ENCODE measurements around the gene MRPL55. TPM values are rescaled to one million over a fixed set of nuclear protein-coding genes. Genes with fewer than 3 reads are reported as not detected.

Gene MRPL55
- total and polyA plus RNA-seq, 2 of the 4 experiments (the other 2 are of a cell fraction): 48.9 to 95.4 TPM

GRCh38 chr1:228089519-228090380 is 19.3 kb downstream of the MRPL55 start:
- no peaks in the 10 kb centered on the region for H3K27me3 ChIP-seq (ENCODE audit: control insufficient read depth, insufficient read depth, low read length)
- H3K4ac ChIP-seq (ENCODE audit: low read depth, low read length): no peak overlapping the region
- H4K8ac ChIP-seq (ENCODE audit: low read depth in 2 of 2, low read length in 2 of 2): no peak overlapping the region
- no peak for DNase-seq
- BruUV-seq (replicated peaks): no TSS peak
- no peak overlapping the region for H2BK5ac ChIP-seq (ENCODE audit: low read depth, low read length, poor library complexity, severe bottlenecking)
- no peak overlapping the region for H4K91ac ChIP-seq (ENCODE audit: insufficient read depth, low read depth, low read length)
- no peak overlapping the region for H2BK20ac ChIP-seq (ENCODE audit: low read depth, low read length)
- H3K9me3 ChIP-seq (ENCODE audit: control insufficient read depth, insufficient read depth, low read length): peaks cover 8% of the 10 kb centered on the region; the same call in 1 of the 2 replicates
- peaks cover 0 to 51% of the 10 kb centered on the region in 2 experiments; a peak in 1 of 4 replicates for H3K79me1 ChIP-seq (ENCODE audit: low read depth in 1 of 2, low read length in 2 of 2)
- no peak overlapping the region; the same call in 1 of the 2 replicates for H3K4me2 ChIP-seq (ENCODE audit: low read depth, low read length)
- peaks cover 25% of the 10 kb centered on the region for H3K36me3 ChIP-seq (ENCODE audit: control insufficient read depth, insufficient read depth, low read length)
- no peak overlapping the region for H2AK5ac ChIP-seq (ENCODE audit: low read depth, low read length)
- H3K9ac ChIP-seq (ENCODE audit: low read depth, low read length): no peak overlapping the region
- H2AK9ac ChIP-seq (replicated peaks; ENCODE audit: low read depth, low read length, poor library complexity): peak overlapping the region; percentile 10
- H3K27ac ChIP-seq (ENCODE audit: insufficient read depth, low read length): no peak overlapping the region
- peaks cover 38% of the 10 kb centered on the region for H3K4me1 ChIP-seq (ENCODE audit: control insufficient read depth, insufficient read depth, low read length)
- POLR2A ChIA-PET (ENCODE audit: unreplicated experiment): no interaction called here
- intact Hi-C loops (cut with micrococcal nuclease) (loop anchor here (10.0 kb wide), 1 partner anchor 605 kb away; no protein-coding TSS in a partner anchor), dilution Hi-C loops (cut with HindIII; ENCODE audit: low sequenced_read_pairs, unreplicated experiment) (no loop called here), in situ Hi-C loops (cut with MboI; ENCODE audit: low sequenced_read_pairs) (loop anchor here (10.0 kb wide), 1 partner anchor 325 kb away; no protein-coding TSS in a partner anchor)
- TF ChIP-seq MAZ (IDR thresholded peaks at IDR 0.05; ENCODE audit: borderline replicate concordance, low read depth, low read length) (no peak), CHD1 (IDR thresholded peaks at IDR 0.05; ENCODE audit: low read depth, low read length) (no peak), NFE2L2 (IDR thresholded peaks at IDR 0.05; ENCODE audit: low read depth, low read length) (no peak), POLR2A (IDR thresholded peaks at IDR 0.05; ENCODE audit: low read depth, low read length) (no peak), RFX5 (IDR thresholded peaks at IDR 0.05; ENCODE audit: low read depth, low read length) (no peak)
- no peak for ATAC-seq (ENCODE audit: low read depth)
- WGBS, 2 experiments (ENCODE audit: extremely low coverage in 2 of 2, insufficient read length in 1 of 2): 98% methylated on average over 5 of the region's 12 CpGs; no CpG with 5 or more reads in 1 of the 2 experiments
- H2BK120ac ChIP-seq (ENCODE audit: low read depth, low read length): no peak overlapping the region
- H3K9me1 ChIP-seq (ENCODE audit: insufficient read depth, low read length): peaks cover 48% of the 10 kb centered on the region
- no peak overlapping the region for H3K18ac ChIP-seq (ENCODE audit: low read depth, low read length)
- H4K5ac ChIP-seq (ENCODE audit: low read depth, low read length): no peak overlapping the region
- H3K23ac ChIP-seq (ENCODE audit: low read depth, low read length): no peak overlapping the region
- H3K56ac ChIP-seq (ENCODE audit: extremely low read depth, insufficient read depth, low read length): no peak overlapping the region
- H3K4me3 ChIP-seq (ENCODE audit: insufficient read depth, low read depth, low read length): no peak overlapping the region
- CTCF ChIA-PET: interaction anchor here (0.7 kb wide), 1 partner anchor 57 kb away, joined by 3 read pairs; no protein-coding TSS in a partner anchor
- H4K20me1 ChIP-seq (ENCODE audit: insufficient read depth, low read length): peaks cover 100% of the 10 kb centered on the region
- no peak overlapping the region for H2BK15ac ChIP-seq (ENCODE audit: low read depth, low read length)
- no peak overlapping the region for H3K14ac ChIP-seq (replicated peaks; ENCODE audit: low read depth, low read length)
- no peak overlapping the region for H2AFZ ChIP-seq (replicated peaks; ENCODE audit: low read length, poor library complexity)
